Gastrocnemius medialis (tissue), 4 donors: ENCODE data around the gene ARID1B. TPM values are rescaled to one million over a fixed set of nuclear protein-coding genes. Genes with fewer than 3 reads are reported as not detected.

ENCODE experiments used
- ATAC-seq, 2 donors: fragments of 150-250 bp; one replicate each; pipeline ENCODE4 v1.9.1; 2016
- DNase-seq, 2 donors: peaks; one replicate each; pipeline ENCODE4 v3.0.0-alpha.2; 2019
- H3K27ac ChIP-seq, 4 donors: fragments of 200-600 bp; sonication (generic); 1 replicate in 1 of 4; 2 replicates in 3 of 4; pipeline ENCODE4 v1.5.1; 2016 to 2018; ENCODE audit warnings: mild to moderate bottlenecking in 2 of 4, moderate library complexity in 1 of 4
- H3K27me3 ChIP-seq, 3 donors: fragments of 200-600 bp; sonication (generic) in 2 of 3; 1 replicate in 1 of 3; 2 replicates in 2 of 3; pipeline versions ENCODE4 v1.5.1 to v1.6.0; 2016 to 2019; ENCODE audit warnings: mild to moderate bottlenecking in 1 of 3, moderate library complexity in 1 of 3
- H3K36me3 ChIP-seq, 2 donors: fragments of 200-600 bp; sonication (generic) in 1 of 2; one replicate each; pipeline ENCODE4 v1.5.1; 2017 to 2018
- H3K4me1 ChIP-seq, 2 donors: fragments of 200-600 bp; sonication (generic) in 1 of 2; one replicate each; pipeline ENCODE4 v1.5.1; 2016 to 2017; ENCODE audit warnings: mild to moderate bottlenecking in 2 of 2
- H3K4me3 ChIP-seq, 4 donors: fragments of 200-600 bp; sonication (generic) in 3 of 4; 1 replicate in 1 of 4; 2 replicates in 3 of 4; pipeline ENCODE4 v1.5.1; 2016 to 2019; ENCODE audit warnings: mild to moderate bottlenecking in 2 of 4
- H3K9me3 ChIP-seq, 3 donors: fragments of 200-600 bp; sonication (generic) in 2 of 3; 1 replicate in 1 of 3; 2 replicates in 2 of 3; pipeline ENCODE4 v1.5.1; 2016 to 2019
- POLR2A ChIP-seq, 2 donors: fragments of 450-650 bp; IDR thresholded peaks; one replicate each; pipeline ENCODE4 v1.6.1; 2017; ENCODE audit warnings: antibody characterized with exemption in 2 of 2, mild to moderate bottlenecking in 2 of 2, moderate library complexity in 2 of 2
- in situ Hi-C, 4 donors: fragments of 200-750 bp; cut with MboI; loops; one replicate each; pipeline versions ENCODE4 v1.15.0 to v1.8.0; 2017; ENCODE audit warnings: low sequenced_read_pairs in 4 of 4
- intact Hi-C: fragments of 100-400 bp; cut with DNase I; formaldehyde crosslinking; loops from one replicate; pipeline ENCODE4 v1.15.1; 2023; ENCODE audit warnings: low total_unique reads
- total RNA-seq, 4 donors: library from RNA; depleted of rRNA; stranded (reverse); fragments of >200 nt; gene quantifications; one replicate each; pipeline versions ENCODE4 v1.1.0 to v1.2.3, GENCODE V29; 2016
- TF ChIP-seq, protein P1 (sequence below), 5 experiments: fragments of 450-650 bp in 3 of 5; fragments of 200-600 bp in 2 of 5; sonication (generic) in 2 of 5; IDR thresholded peaks in 4 of 5; conservative IDR thresholded peaks in 1 of 5; 1 replicate in 4 of 5; 2 replicates in 1 of 5; pipeline ENCODE4 v1.5.1; 2016 to 2019; ENCODE audit warnings: antibody characterized with exemption in 5 of 5, mild to moderate bottlenecking in 3 of 5, moderate library complexity in 3 of 5

ARID1B gene
- total RNA-seq, 4 donors from 2014 or later: 54.9 to 75.3 (median 62.0) TPM

DNA sequence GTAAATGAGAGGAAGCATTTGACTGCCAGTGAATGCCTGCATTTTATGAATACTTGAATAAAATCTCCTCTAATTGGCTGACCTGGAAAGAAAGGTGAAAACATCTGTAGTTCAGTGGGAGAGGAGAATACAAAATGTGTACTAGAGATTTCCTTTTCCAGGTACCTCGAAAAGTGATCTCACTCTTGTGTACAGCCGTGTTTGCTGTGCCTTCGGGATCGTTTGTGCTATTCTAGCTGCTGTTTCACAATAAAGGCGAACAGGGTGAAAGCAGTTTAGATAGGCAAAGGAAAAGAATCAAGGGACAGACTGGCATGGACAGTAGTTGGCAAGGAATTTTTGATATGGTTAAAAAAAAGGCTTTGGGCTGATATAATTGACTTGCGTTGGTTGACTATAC lies 112.3 kb downstream of the ARID1B start:
- ATAC-seq (peak; percentile 86 to 87), DNase-seq (no peak)
- Histone ChIP-seq H3K36me3 (no peaks in the 10 kb centered on the region), H3K4me3 (peak overlapping the region in 2 of 4 donors; percentile 18 to 19), H3K4me1 (peaks cover 64 to 68% of the 10 kb centered on the region in 2 donors), H3K27ac (peak overlapping the region; percentile 46 to 74 (median 64)), H3K27me3 (no peaks in the 10 kb centered on the region), H3K9me3 (no peaks in the 10 kb centered on the region)
- in situ Hi-C loops: no loop called here
- TF ChIP-seq, protein P1, sequence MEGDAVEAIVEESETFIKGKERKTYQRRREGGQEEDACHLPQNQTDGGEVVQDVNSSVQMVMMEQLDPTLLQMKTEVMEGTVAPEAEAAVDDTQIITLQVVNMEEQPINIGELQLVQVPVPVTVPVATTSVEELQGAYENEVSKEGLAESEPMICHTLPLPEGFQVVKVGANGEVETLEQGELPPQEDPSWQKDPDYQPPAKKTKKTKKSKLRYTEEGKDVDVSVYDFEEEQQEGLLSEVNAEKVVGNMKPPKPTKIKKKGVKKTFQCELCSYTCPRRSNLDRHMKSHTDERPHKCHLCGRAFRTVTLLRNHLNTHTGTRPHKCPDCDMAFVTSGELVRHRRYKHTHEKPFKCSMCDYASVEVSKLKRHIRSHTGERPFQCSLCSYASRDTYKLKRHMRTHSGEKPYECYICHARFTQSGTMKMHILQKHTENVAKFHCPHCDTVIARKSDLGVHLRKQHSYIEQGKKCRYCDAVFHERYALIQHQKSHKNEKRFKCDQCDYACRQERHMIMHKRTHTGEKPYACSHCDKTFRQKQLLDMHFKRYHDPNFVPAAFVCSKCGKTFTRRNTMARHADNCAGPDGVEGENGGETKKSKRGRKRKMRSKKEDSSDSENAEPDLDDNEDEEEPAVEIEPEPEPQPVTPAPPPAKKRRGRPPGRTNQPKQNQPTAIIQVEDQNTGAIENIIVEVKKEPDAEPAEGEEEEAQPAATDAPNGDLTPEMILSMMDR (IDR thresholded peaks at IDR 0.05 in 4 of 5, conservative IDR thresholded peaks at IDR 0.05 in 1 of 5): no peak
- TF ChIP-seq POLR2A (IDR thresholded peaks at IDR 0.05): no peak
- intact Hi-C loops: no loop called here

DNA sequence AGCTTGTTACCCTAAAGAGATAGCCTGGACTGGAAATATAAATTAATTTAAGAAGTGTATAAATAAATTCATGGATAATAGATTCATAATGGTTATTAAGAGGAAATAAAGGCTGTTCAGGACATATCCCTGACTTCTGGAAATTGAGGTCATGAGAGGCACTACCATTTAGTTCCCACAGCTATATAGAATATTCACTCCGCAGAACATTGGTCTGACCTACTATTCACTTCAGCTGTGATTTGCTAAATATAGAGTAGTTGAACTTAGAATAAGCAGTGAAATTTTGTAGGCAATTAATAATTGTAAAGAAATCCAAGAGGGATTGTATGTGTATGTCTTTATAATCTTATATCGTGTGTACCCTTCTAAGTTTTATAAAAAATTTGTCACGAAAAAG lies 112.8 kb downstream of the ARID1B start:
- Histone ChIP-seq H3K36me3 (no peaks in the 10 kb centered on the region), H3K27me3 (no peaks in the 10 kb centered on the region), H3K4me1 (peaks cover 64 to 67% of the 10 kb centered on the region in 2 donors), H3K27ac (peak overlapping the region; percentile 46 to 74 (median 64)), H3K9me3 (no peaks in the 10 kb centered on the region), H3K4me3 (peak overlapping the region in 2 of 4 donors; percentile 18 to 19)
- TF ChIP-seq POLR2A (IDR thresholded peaks at IDR 0.05): no peak
- TF ChIP-seq, protein P1 (IDR thresholded peaks at IDR 0.05 in 4 of 5, conservative IDR thresholded peaks at IDR 0.05 in 1 of 5): no peak
- intact Hi-C loops: loop anchor here (5.0 kb wide), 1 partner anchor 42 kb away; no protein-coding TSS in a partner anchor
- DNase-seq (no peak), ATAC-seq (peak in 1 of 2 donors; percentile 37)
- in situ Hi-C loops: no loop called here

DNA sequence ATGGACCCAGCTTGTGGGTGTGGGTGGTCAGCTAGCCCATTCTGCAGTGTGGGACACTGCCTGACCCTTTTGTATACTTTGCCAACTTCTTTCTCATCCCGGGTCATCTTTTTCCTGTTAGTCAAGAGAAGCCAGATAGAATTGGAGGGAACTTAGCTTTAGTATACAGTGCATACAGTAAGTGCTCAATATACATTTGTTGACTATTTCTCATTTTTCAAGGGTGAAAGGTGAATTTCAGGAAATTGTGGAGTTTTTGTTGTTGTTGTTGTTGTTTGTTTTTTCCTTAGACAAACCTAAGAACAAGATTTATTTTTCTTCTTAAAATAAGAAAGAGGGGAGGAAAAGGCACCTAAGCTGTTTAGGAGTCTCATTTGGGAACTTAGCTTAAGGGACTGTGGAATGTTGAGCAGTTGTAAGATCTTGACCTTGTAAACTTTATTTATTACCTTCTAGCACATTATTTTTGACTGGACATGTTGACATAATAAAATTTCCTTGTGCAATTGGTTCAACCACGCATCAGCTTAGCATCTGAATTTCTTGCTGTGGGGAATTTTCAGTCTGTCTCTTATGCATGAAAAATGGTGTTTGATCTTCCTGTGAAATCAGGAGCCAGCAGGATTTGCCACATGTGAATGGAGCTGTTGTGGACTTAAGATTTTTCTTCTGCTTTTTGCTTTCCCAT lies 113.6 kb downstream of the ARID1B start:
- no peak for ATAC-seq
- peak overlapping the region; percentile 46 to 74 (median 64) for H3K27ac ChIP-seq

DNA sequence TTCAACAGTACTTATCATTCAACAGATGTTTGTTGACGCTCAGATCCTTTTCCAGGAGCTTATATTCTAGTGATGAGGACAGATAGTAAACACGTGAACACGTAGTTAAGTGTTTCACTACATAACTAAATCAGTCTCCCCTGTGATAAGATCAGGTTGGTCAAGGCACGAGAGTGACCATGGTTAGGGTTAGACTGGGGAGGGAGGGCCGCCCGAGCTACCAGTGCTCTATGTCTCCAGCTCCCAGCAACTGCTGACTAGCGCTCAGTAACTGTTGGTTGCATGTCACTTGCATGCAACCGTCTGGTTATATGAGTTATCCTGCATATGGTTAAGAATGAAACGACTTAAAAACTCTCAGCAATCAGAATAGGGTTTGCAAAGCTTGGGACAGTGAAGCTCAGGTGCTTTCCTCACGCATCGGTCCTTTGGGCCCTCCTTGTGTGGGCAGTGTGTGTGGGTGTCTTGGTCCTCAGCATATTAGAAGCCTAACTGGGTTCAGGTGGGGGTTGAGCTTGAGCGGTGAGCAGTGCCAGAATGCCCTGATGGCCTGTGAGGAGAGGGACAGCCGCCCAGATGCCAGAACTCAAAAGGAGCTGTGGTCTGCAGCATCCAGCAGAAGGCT lies 120.8 kb downstream of the ARID1B start:
- H3K4me1 ChIP-seq: peaks cover 20 to 26% of the 10 kb centered on the region in 2 donors
- intact Hi-C loops (no loop called here), in situ Hi-C loops (no loop called here)
- TF ChIP-seq POLR2A (IDR thresholded peaks at IDR 0.05): no peak
- TF ChIP-seq, protein P1 (IDR thresholded peaks at IDR 0.05 in 4 of 5, conservative IDR thresholded peaks at IDR 0.05 in 1 of 5): no peak
- ATAC-seq: no peak
- no peaks in the 10 kb centered on the region for H3K27me3 ChIP-seq
- H3K9me3 ChIP-seq: no peaks in the 10 kb centered on the region
- no peaks in the 10 kb centered on the region for H3K36me3 ChIP-seq
- no peak for DNase-seq
- no peak overlapping the region for H3K27ac ChIP-seq
- no peak overlapping the region for H3K4me3 ChIP-seq

More for the DNA sequence above, 113.6 kb downstream of the ARID1B start:
- H3K36me3 ChIP-seq: no peaks in the 10 kb centered on the region
- no peak overlapping the region for H3K4me3 ChIP-seq
- no peaks in the 10 kb centered on the region for H3K9me3 ChIP-seq
- in situ Hi-C loops (no loop called here), intact Hi-C loops (loop anchor here (5.0 kb wide), 1 partner anchor 42 kb away; no protein-coding TSS in a partner anchor)
- no peak for TF ChIP-seq POLR2A (IDR thresholded peaks at IDR 0.05)
- H3K27me3 ChIP-seq: no peaks in the 10 kb centered on the region
- DNase-seq: no peak
- H3K4me1 ChIP-seq: peaks cover 63 to 64% of the 10 kb centered on the region in 2 donors

DNA sequence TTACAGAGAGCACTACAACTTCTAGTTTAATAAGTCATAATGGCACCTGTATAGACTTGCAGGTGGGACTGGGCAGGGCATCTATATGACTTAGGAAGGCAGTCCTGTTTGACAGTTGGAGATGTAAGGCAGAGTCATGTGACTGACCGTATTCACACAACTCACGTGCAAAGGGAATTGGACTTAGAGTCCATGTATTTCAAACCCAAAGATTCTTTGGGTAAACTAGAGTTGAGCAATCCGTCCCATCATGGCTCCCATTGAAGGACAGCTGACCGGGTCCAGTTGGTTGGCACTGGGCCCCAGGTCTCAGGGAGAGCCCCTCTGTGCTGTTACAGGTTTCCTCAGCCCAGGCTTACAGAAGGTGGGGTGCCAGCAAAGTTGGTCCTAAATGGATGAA lies 121.9 kb downstream of the ARID1B start:
- Histone ChIP-seq H3K36me3 (no peaks in the 10 kb centered on the region), H3K27ac (no peak overlapping the region), H3K27me3 (no peaks in the 10 kb centered on the region), H3K9me3 (no peaks in the 10 kb centered on the region), H3K4me1 (peaks cover 15 to 30% of the 10 kb centered on the region in 2 donors), H3K4me3 (no peak overlapping the region)
- in situ Hi-C loops: no loop called here
- no peak for TF ChIP-seq POLR2A (IDR thresholded peaks at IDR 0.05)
- TF ChIP-seq, protein P1 (IDR thresholded peaks at IDR 0.05 in 4 of 5, conservative IDR thresholded peaks at IDR 0.05 in 1 of 5): no peak
- intact Hi-C loops: no loop called here
- DNase-seq: no peak
- no peak for ATAC-seq
